Activated CD4-positive, alpha-beta T cell treated with anti-CD3 and anti-CD28 coated beads for 36 hours (primary cell): ENCODE results near the gene DCP1A. TPM values are rescaled to one million over a fixed set of nuclear protein-coding genes. Genes with fewer than 3 reads are reported as not detected.
A peak's percentile ranks its signal among the peaks of the same experiment; 100 is the strongest.
"Not testable (repeated sequence)": the region's sequence is repeated elsewhere in the genome, so short reads cannot be mapped to it uniquely, and the experiment has no call there.

ENCODE experiments used
- ATAC-seq: fragments of 200-7000 bp; cut with Tn5 transposase; one replicate; pipeline ENCODE4 v1.10.0; 2021; ENCODE audit warnings: mild to moderate bottlenecking, moderate library complexity
- CTCF ChIA-PET: fragments of 350-600 bp; sonication (Branson Sonifier 250); formaldehyde crosslinking; loops from one replicate; lab custom pipeline; 2021; ENCODE audit warnings: antibody characterized with exemption; lab: Charles Lee
- POLR2A ChIA-PET: fragments of 350-600 bp; sonication (Branson Sonifier 250); formaldehyde crosslinking; loops from one replicate; lab custom pipeline; 2021; ENCODE audit warnings: antibody characterized with exemption, inconsistent platforms; lab: Charles Lee
- DNase-seq: peaks from one replicate; pipeline ENCODE4 v3.0.0-alpha.2; 2020
- H3K27ac Mint-ChIP-seq: one replicate; pipeline ENCODE4 v1.8.0; 2021; ENCODE audit warnings: mixed read lengths
- H3K27me3 Mint-ChIP-seq: one replicate; pipeline ENCODE4 v1.8.0; 2021; ENCODE audit warnings: mixed read lengths
- H3K36me3 Mint-ChIP-seq: one replicate; pipeline ENCODE4 v1.8.0; 2021; ENCODE audit warnings: low read depth, mixed read lengths
- H3K4me1 Mint-ChIP-seq: one replicate; pipeline ENCODE4 v1.8.0; 2021; ENCODE audit warnings: mixed read lengths
- H3K4me3 Mint-ChIP-seq: one replicate; pipeline ENCODE4 v1.8.0; 2021; ENCODE audit warnings: mild to moderate bottlenecking, moderate library complexity, mixed read lengths
- H3K9me3 Mint-ChIP-seq: one replicate; pipeline ENCODE4 v1.8.0; 2021; ENCODE audit warnings: low read depth, mixed read lengths
- intact Hi-C, 2 experiments: fragments of 100-400 bp; cut with DNase I in 1 of 2; cut with micrococcal nuclease in 1 of 2; formaldehyde crosslinking; loops; one replicate each; pipeline versions ENCODE4 v1.14.2 to v1.15.1; 2022 to 2024; cut with DNase I, micrococcal nuclease
- total RNA-seq, 2 experiments: library from RNA; stranded (reverse); gene quantifications; one replicate each; pipeline ENCODE4 v1.2.3, GENCODE V29; 2021

The DCP1A gene
- total RNA-seq, 2 experiments from 2014 or later, result 33.4 to 41.9 TPM

GRCh38 chr3:53295410-53295809 lies 51.9 kb downstream of the DCP1A start:
- Mint-ChIP-seq H3K36me3 (peaks cover 13% of the 10 kb centered on the region), H3K27ac (no peak overlapping the region), H3K4me3 (no peak overlapping the region), H3K27me3 (no peaks in the 10 kb centered on the region), H3K9me3 (no peaks in the 10 kb centered on the region), H3K4me1 (no peaks in the 10 kb centered on the region)
- ChIA-PET POLR2A (no interaction called here), CTCF (interaction anchor here (0.6 kb wide), 1 partner anchor 1423 kb away, joined by 4 read pairs; no protein-coding TSS in a partner anchor)
- no peak for DNase-seq
- ATAC-seq, result no peak
- intact Hi-C loops, result loop anchor here (5.0 kb wide), 2 partner anchors 217 to 417 kb away; no protein-coding TSS in a partner anchor

- intact Hi-C loops, result no loop called here
- H3K27me3 Mint-ChIP-seq, result no peaks in the 10 kb centered on the region
Observed at GRCh38 chr3:53293867-53294266, 53.5 kb downstream of the DCP1A start.

GRCh38 chr3:53288214-53288613 lies 59.1 kb downstream of the DCP1A start:
- Mint-ChIP-seq H3K9me3 (no peaks in the 10 kb centered on the region), H3K4me3 (no peak overlapping the region), H3K27ac (no peak overlapping the region), H3K27me3 (no peaks in the 10 kb centered on the region), H3K4me1 (peaks cover 14% of the 10 kb centered on the region), H3K36me3 (peaks cover 25% of the 10 kb centered on the region)
- no peak for ATAC-seq
- CTCF ChIA-PET, result interaction anchor here (0.5 to 2.5 kb wide), 3 partner anchors 11 to 651 kb away, joined by 3 to 10 read pairs (median 3); no protein-coding TSS in a partner anchor
- intact Hi-C loops, result no loop called here
- DNase-seq, result no peak
- POLR2A ChIA-PET, result no interaction called here

More at GRCh38 chr3:53293867-53294266, 53.5 kb downstream of the DCP1A start:
- no peak overlapping the region for H3K27ac Mint-ChIP-seq
- H3K4me3 Mint-ChIP-seq, result no peak overlapping the region
- ChIA-PET POLR2A (no interaction called here), CTCF (interaction anchor here (0.7 kb wide), 1 partner anchor 11 kb away, joined by 4 read pairs; no protein-coding TSS in a partner anchor)
- DNase-seq (no peak), ATAC-seq (no peak)
- H3K9me3 Mint-ChIP-seq, result no peaks in the 10 kb centered on the region
- H3K4me1 Mint-ChIP-seq, result no peaks in the 10 kb centered on the region
- peaks cover 7% of the 10 kb centered on the region for H3K36me3 Mint-ChIP-seq

GRCh38 chr3:53287131-53287629 lies 60.2 kb downstream of the DCP1A start:
- H3K4me1 Mint-ChIP-seq, result peaks cover 14% of the 10 kb centered on the region
- no peaks in the 10 kb centered on the region for H3K9me3 Mint-ChIP-seq
- H3K27me3 Mint-ChIP-seq, result no peaks in the 10 kb centered on the region
- ChIA-PET CTCF (interaction anchor here (0.6 to 2.5 kb wide), 6 partner anchors 12 to 633 kb away, joined by 3 to 10 read pairs (median 4); no protein-coding TSS in a partner anchor), POLR2A (no interaction called here)
- peaks cover 29% of the 10 kb centered on the region for H3K36me3 Mint-ChIP-seq
- H3K4me3 Mint-ChIP-seq, result no peak overlapping the region
- H3K27ac Mint-ChIP-seq, result peak overlapping the region; percentile 85
- intact Hi-C loops, result loop anchor here in 1 of 2 experiments (1.0 kb wide), 1 partner anchor 31 kb away; the partner anchor contains the start of gene TKT
- peak; percentile 92 for ATAC-seq
- peak; percentile 55 for DNase-seq

GRCh38 chr3:53286727-53287126 lies 60.6 kb downstream of the DCP1A start:
- ChIA-PET POLR2A (no interaction called here), CTCF (interaction anchor here (1.1 to 2.5 kb wide), 4 partner anchors 12 to 18 kb away, joined by 3 to 10 read pairs (median 6); no protein-coding TSS in a partner anchor)
- intact Hi-C loops, result loop anchor here in 1 of 2 experiments (1.0 kb wide), 1 partner anchor 30 kb away; the partner anchor contains the start of gene TKT
- peak overlapping the region; percentile 85 for H3K27ac Mint-ChIP-seq
- H3K4me1 Mint-ChIP-seq, result peaks cover 14% of the 10 kb centered on the region
- no peak overlapping the region for H3K4me3 Mint-ChIP-seq
- peaks cover 29% of the 10 kb centered on the region for H3K36me3 Mint-ChIP-seq
- no peak for ATAC-seq
- H3K9me3 Mint-ChIP-seq, result no peaks in the 10 kb centered on the region
- H3K27me3 Mint-ChIP-seq, result no peaks in the 10 kb centered on the region
- DNase-seq, result no peak

GRCh38 chr3:53282581-53282980 lies 64.8 kb downstream of the DCP1A start:
- Mint-ChIP-seq H3K27ac (no peak overlapping the region), H3K9me3 (no peaks in the 10 kb centered on the region), H3K4me1 (peaks cover 10% of the 10 kb centered on the region), H3K27me3 (no peaks in the 10 kb centered on the region), H3K36me3 (peaks cover 26% of the 10 kb centered on the region), H3K4me3 (no peak overlapping the region)
- POLR2A ChIA-PET, result no interaction called here
- DNase-seq, result no peak
- CTCF ChIA-PET, result no interaction called here
- intact Hi-C loops, result no loop called here
- no peak for ATAC-seq

- no peak for DNase-seq
- ChIA-PET POLR2A (no interaction called here), CTCF (no interaction called here)
- Mint-ChIP-seq H3K4me3 (no peak overlapping the region), H3K27me3 (no peaks in the 10 kb centered on the region), H3K4me1 (peaks cover 6% of the 10 kb centered on the region), H3K36me3 (peaks cover 13% of the 10 kb centered on the region), H3K9me3 (no peaks in the 10 kb centered on the region), H3K27ac (no peak overlapping the region)
- ATAC-seq, result no peak
- intact Hi-C loops, result no loop called here
Observed at GRCh38 chr3:53278667-53279066, 68.7 kb downstream of the DCP1A start.

GRCh38 chr3:53274938-53275605 lies 72.3 kb downstream of the DCP1A start:
- CTCF ChIA-PET, result interaction anchor here (0.6 to 2.1 kb wide), 5 partner anchors 12 to 430 kb away, joined by 3 to 9 read pairs (median 3); no protein-coding TSS in a partner anchor
- intact Hi-C loops, result no loop called here
- DNase-seq (no peak), ATAC-seq (peak; percentile 44)
- H3K4me3 Mint-ChIP-seq, result no peak overlapping the region
- no peaks in the 10 kb centered on the region for H3K27me3 Mint-ChIP-seq
- H3K9me3 Mint-ChIP-seq, result no peaks in the 10 kb centered on the region
- H3K4me1 Mint-ChIP-seq, result peaks cover 10% of the 10 kb centered on the region
- POLR2A ChIA-PET, result no interaction called here
- no peaks in the 10 kb centered on the region for H3K36me3 Mint-ChIP-seq
- H3K27ac Mint-ChIP-seq, result no peak overlapping the region

- H3K4me3 Mint-ChIP-seq, result no peak overlapping the region
- no peaks in the 10 kb centered on the region for H3K9me3 Mint-ChIP-seq
- intact Hi-C loops, result no loop called here
- no peaks in the 10 kb centered on the region for H3K27me3 Mint-ChIP-seq
- ChIA-PET POLR2A (no interaction called here), CTCF (interaction anchor here (2.1 kb wide), 1 partner anchor 13 kb away, joined by 9 read pairs; no protein-coding TSS in a partner anchor)
- DNase-seq (no peak), ATAC-seq (no peak)
- H3K4me1 Mint-ChIP-seq, result peaks cover 10% of the 10 kb centered on the region
- no peaks in the 10 kb centered on the region for H3K36me3 Mint-ChIP-seq
- H3K27ac Mint-ChIP-seq, result no peak overlapping the region
Observed at GRCh38 chr3:53273146-53273670, 74.1 kb downstream of the DCP1A start.

- POLR2A ChIA-PET, result no interaction called here
- Mint-ChIP-seq H3K4me3 (no peak overlapping the region), H3K36me3 (no peaks in the 10 kb centered on the region), H3K9me3 (no peaks in the 10 kb centered on the region), H3K27ac (peak overlapping the region; percentile 3), H3K4me1 (peaks cover 8% of the 10 kb centered on the region), H3K27me3 (no peaks in the 10 kb centered on the region)
- DNase-seq (peak; percentile 47), ATAC-seq (peak; percentile 74)
- CTCF ChIA-PET, result interaction anchor here (0.5 to 0.7 kb wide), 2 partner anchors 22 to 178 kb away, joined by 3 read pairs; no protein-coding TSS in a partner anchor
- intact Hi-C loops, result no loop called here
Observed at GRCh38 chr3:53269888-53270880, 77.2 kb downstream of the DCP1A start.

GRCh38 chr3:53269193-53269592 lies 78.2 kb downstream of the DCP1A start:
- H3K4me1 Mint-ChIP-seq, H3K9me3 Mint-ChIP-seq, ATAC-seq, H3K4me3 Mint-ChIP-seq, H3K36me3 Mint-ChIP-seq, DNase-seq, intact Hi-C loops, H3K27me3 Mint-ChIP-seq, CTCF ChIA-PET, H3K27ac Mint-ChIP-seq, POLR2A ChIA-PET: not testable (repeated sequence)
